Thoracic aorta (tissue), 2 donors: ENCODE data around the gene TOE1. TPM values are rescaled to one million over a fixed set of nuclear protein-coding genes. Genes with fewer than 3 reads are reported as not detected.
"Not testable (repeated sequence)": the region's sequence is repeated elsewhere in the genome, so short reads cannot be mapped to it uniquely, and the experiment has no call there.

Source experiments
- ATAC-seq: fragments of 150-250 bp; one replicate; pipeline ENCODE4 v1.8.0; 2017; ENCODE audit warnings: low read depth; ENCODE audit not compliant: insufficient number of reproducible peaks, low FRiP score
- DNase-seq: peaks from one replicate; pipeline ENCODE4 v3.0.0-alpha.2; 2020; ENCODE audit warnings: low spot score
- H3K27ac ChIP-seq, 2 donors: fragments of 200-600 bp; sonication (generic); 1 replicate in 1 of 2; 2 replicates in 1 of 2; pipeline ENCODE4 v1.5.1; 2016; ENCODE audit warnings: mild to moderate bottlenecking in 2 of 2, moderate library complexity in 2 of 2
- H3K27me3 ChIP-seq: fragments of 200-600 bp; sonication (generic); replicated peaks from 2 replicates; pipeline ENCODE4 v1.6.0; 2016; ENCODE audit warnings: mild to moderate bottlenecking; ENCODE audit not compliant: insufficient read depth
- H3K36me3 ChIP-seq: fragments of 200-600 bp; sonication (generic); one replicate; pipeline ENCODE4 v1.5.1; 2016
- H3K4me1 ChIP-seq, 2 donors: fragments of 200-600 bp; sonication (generic); 1 replicate in 1 of 2; 2 replicates in 1 of 2; pipeline versions ENCODE4 v1.5.1 to v1.6.0; 2016; ENCODE audit warnings: low read depth in 2 of 2, mild to moderate bottlenecking in 1 of 2; ENCODE audit not compliant: control insufficient read depth in 1 of 2
- H3K4me3 ChIP-seq: fragments of 200-600 bp; sonication (generic); 2 replicates; pipeline ENCODE4 v1.5.1; 2016; ENCODE audit warnings: mild to moderate bottlenecking
- H3K9me3 ChIP-seq: fragments of 200-600 bp; sonication (generic); 2 replicates; pipeline ENCODE4 v1.5.1; 2016
- CTCF ChIP-seq: fragments of 200-600 bp; sonication (generic); IDR thresholded peaks from one replicate; pipeline ENCODE4 v1.5.1; 2019; ENCODE audit warnings: antibody characterized with exemption
- total RNA-seq, 2 donors: library from RNA; depleted of rRNA; stranded (reverse); fragments of >200 nt; gene quantifications; one replicate each; pipeline versions ENCODE4 v1.1.0 to v1.2.3, GENCODE V29; 2016

Gene TOE1
- total RNA-seq, 2 donors from 2014 or later, result 4.7 to 10.5 TPM

GRCh38 chr1:45379524-45379923 is 39.6 kb downstream of the TOE1 start:
- Histone ChIP-seq H3K9me3 (no peaks in the 10 kb centered on the region), H3K27me3 (no peaks in the 10 kb centered on the region), H3K4me1 (peaks cover 0 to 16% of the 10 kb centered on the region in 2 donors), H3K4me3 (no peak overlapping the region), H3K27ac (no peak overlapping the region), H3K36me3 (no peaks in the 10 kb centered on the region)
- DNase-seq, result no peak
- no peak for ATAC-seq
- TF ChIP-seq CTCF, result no peak

- no peaks in the 10 kb centered on the region for H3K36me3 ChIP-seq
- DNase-seq, result no peak
- peaks cover 0 to 14% of the 10 kb centered on the region in 2 donors for H3K4me1 ChIP-seq
- TF ChIP-seq CTCF, result no peak
- no peak overlapping the region for H3K27ac ChIP-seq
- no peaks in the 10 kb centered on the region for H3K27me3 ChIP-seq
- ATAC-seq, result no peak
- no peaks in the 10 kb centered on the region for H3K9me3 ChIP-seq
- H3K4me3 ChIP-seq, result no peak overlapping the region
Measured at GRCh38 chr1:45380125-45380524, 40.2 kb downstream of the TOE1 start.

- H3K4me3 ChIP-seq, result no peak overlapping the region
- no peak for TF ChIP-seq CTCF
- no peaks in the 10 kb centered on the region for H3K27me3 ChIP-seq
- DNase-seq (no peak), ATAC-seq (no peak)
- no peaks in the 10 kb centered on the region for H3K36me3 ChIP-seq
- peaks cover 0 to 8% of the 10 kb centered on the region in 2 donors for H3K4me1 ChIP-seq
- H3K27ac ChIP-seq, result no peak overlapping the region
- no peaks in the 10 kb centered on the region for H3K9me3 ChIP-seq
Measured at GRCh38 chr1:45380730-45381129, 40.8 kb downstream of the TOE1 start.

- Histone ChIP-seq H3K27ac (no peak overlapping the region), H3K4me3 (no peak overlapping the region), H3K9me3 (no peaks in the 10 kb centered on the region), H3K27me3 (no peaks in the 10 kb centered on the region), H3K4me1 (peaks cover 0 to 3% of the 10 kb centered on the region in 2 donors), H3K36me3 (no peaks in the 10 kb centered on the region)
- no peak for TF ChIP-seq CTCF
- ATAC-seq (no peak), DNase-seq (no peak)
Measured at GRCh38 chr1:45381243-45381642, 41.3 kb downstream of the TOE1 start.

GRCh38 chr1:45383191-45383590 is 43.2 kb downstream of the TOE1 start:
- H3K36me3 ChIP-seq, result no peaks in the 10 kb centered on the region
- H3K27me3 ChIP-seq, result no peaks in the 10 kb centered on the region
- H3K9me3 ChIP-seq, result no peaks in the 10 kb centered on the region
- DNase-seq (no peak), ATAC-seq (no peak)
- no peaks in the 10 kb centered on the region for H3K4me1 ChIP-seq
- H3K27ac ChIP-seq, result no peak overlapping the region
- no peak for TF ChIP-seq CTCF
- no peak overlapping the region for H3K4me3 ChIP-seq

- not testable (repeated sequence) for DNase-seq, ATAC-seq, H3K36me3 ChIP-seq, H3K27ac ChIP-seq, H3K4me1 ChIP-seq, H3K4me3 ChIP-seq, H3K27me3 ChIP-seq, H3K9me3 ChIP-seq
Measured at GRCh38 chr1:45384213-45384612, 44.2 kb downstream of the TOE1 start.
